ENCODE data around the gene ZNF618. TPM values are rescaled to one million over a fixed set of nuclear protein-coding genes. Genes with fewer than 3 reads are reported as not detected.

ZNF618 gene
- total RNA-seq, 4 donors from 2014 or later, result 2.1 to 6.2 (median 4.1) TPM

GRCh38 chr9:114004221-114004716 lies 128.2 kb downstream of the ZNF618 start:
- peak; percentile 44 for ATAC-seq
- peak overlapping the region in 2 of 4 donors; percentile 37 to 55 for H3K27ac ChIP-seq
- no peak for TF ChIP-seq POLR2A (IDR thresholded peaks at IDR 0.05)
- TF ChIP-seq EP300 (IDR thresholded peaks at IDR 0.05), result no peak
- TF ChIP-seq CTCF (IDR thresholded peaks at IDR 0.05), result no peak
- TF ChIP-seq POLR2AphosphoS5 (IDR thresholded peaks at IDR 0.05), result no peak

GRCh38 chr9:114005371-114006154 lies 129.5 kb downstream of the ZNF618 start:
- H3K36me3 ChIP-seq, result peaks cover 0 to 47% of the 10 kb centered on the region in 2 donors
- no peak overlapping the region for H3K4me3 ChIP-seq
- H3K9me3 ChIP-seq, result no peaks in the 10 kb centered on the region
- TF ChIP-seq CTCF (IDR thresholded peaks at IDR 0.05) (no peak), POLR2AphosphoS5 (IDR thresholded peaks at IDR 0.05) (no peak), POLR2A (IDR thresholded peaks at IDR 0.05) (no peak), EP300 (IDR thresholded peaks at IDR 0.05) (no peak)
- ATAC-seq, result no peak
- WGBS, 2 donors (ENCODE audit: low coverage in 1 of 2), result 89 to 100% methylated on average over 4 to 5 of the region's 9 CpGs
- no peaks in the 10 kb centered on the region for H3K27me3 ChIP-seq
- H3K27ac ChIP-seq, result no peak overlapping the region
- H3K4me1 ChIP-seq, result peaks cover 0 to 14% (median 0%) of the 10 kb centered on the region in 3 donors

More at GRCh38 chr9:114004221-114004716, 128.2 kb downstream of the ZNF618 start:
- H3K27me3 ChIP-seq, result no peaks in the 10 kb centered on the region
- 47 to 69% methylated on average over 8 to 13 of the region's 15 CpGs for WGBS, 2 donors (ENCODE audit: low coverage in 1 of 2)
- no peaks in the 10 kb centered on the region for H3K9me3 ChIP-seq
- H3K4me3 ChIP-seq, result no peak overlapping the region
- peaks cover 0 to 46% of the 10 kb centered on the region in 2 donors for H3K36me3 ChIP-seq
- peaks cover 0 to 17% (median 0%) of the 10 kb centered on the region in 3 donors for H3K4me1 ChIP-seq

- Histone ChIP-seq H3K4me1 (peaks cover 0 to 14% (median 0%) of the 10 kb centered on the region in 3 donors), H3K27ac (no peak overlapping the region), H3K36me3 (peaks cover 0 to 53% of the 10 kb centered on the region in 2 donors), H3K4me3 (no peak overlapping the region), H3K27me3 (no peaks in the 10 kb centered on the region), H3K9me3 (no peaks in the 10 kb centered on the region)
- ATAC-seq, result no peak
- TF ChIP-seq CTCF (IDR thresholded peaks at IDR 0.05), result no peak
- no peak for TF ChIP-seq POLR2AphosphoS5 (IDR thresholded peaks at IDR 0.05)
- no peak for TF ChIP-seq POLR2A (IDR thresholded peaks at IDR 0.05)
- no peak for TF ChIP-seq EP300 (IDR thresholded peaks at IDR 0.05)
- 94 to 100% methylated on average over 1 to 3 of the region's 4 CpGs for WGBS, 2 donors (ENCODE audit: low coverage in 1 of 2)
These were observed 130.0 kb downstream of the ZNF618 start for GRCh38 chr9:114006155-114006550.

- H3K36me3 ChIP-seq, result peaks cover 0 to 58% of the 10 kb centered on the region in 2 donors
- WGBS, 2 donors (ENCODE audit: low coverage in 1 of 2), result 80 to 85% methylated on average over 2 to 9 of the region's 10 CpGs
These were observed 131.0 kb downstream of the ZNF618 start for GRCh38 chr9:114006931-114007691.

More at GRCh38 chr9:114006931-114007691, 131.0 kb downstream of the ZNF618 start:
- Histone ChIP-seq H3K27me3 (no peaks in the 10 kb centered on the region), H3K27ac (no peak overlapping the region), H3K9me3 (peaks cover 0 to under 1% (median 0%) of the 10 kb centered on the region in 3 donors), H3K4me3 (no peak overlapping the region), H3K4me1 (peaks cover 0 to 14% (median 0%) of the 10 kb centered on the region in 3 donors)
- TF ChIP-seq POLR2AphosphoS5 (IDR thresholded peaks at IDR 0.05) (no peak), POLR2A (IDR thresholded peaks at IDR 0.05) (no peak), EP300 (IDR thresholded peaks at IDR 0.05) (no peak), CTCF (IDR thresholded peaks at IDR 0.05) (no peak)
- no peak for ATAC-seq
